Purkinje cell (primary cell): ENCODE measurements around the gene GFM1. TPM values are rescaled to one million over a fixed set of nuclear protein-coding genes. Genes with fewer than 3 reads are reported as not detected.

ENCODE experiments used
- polyA plus RNA-seq: library from polyadenylated mRNA; unstranded; fragments of >200 nt; fragmentation: Nextera tagmentation; gene quantifications from 2 replicates; pipeline ENCODE4 v1.2.1, GENCODE V29; 2014

The GFM1 gene
- 57.0 and 89.6 TPM in 2 replicates for polyA plus RNA-seq

DNA sequence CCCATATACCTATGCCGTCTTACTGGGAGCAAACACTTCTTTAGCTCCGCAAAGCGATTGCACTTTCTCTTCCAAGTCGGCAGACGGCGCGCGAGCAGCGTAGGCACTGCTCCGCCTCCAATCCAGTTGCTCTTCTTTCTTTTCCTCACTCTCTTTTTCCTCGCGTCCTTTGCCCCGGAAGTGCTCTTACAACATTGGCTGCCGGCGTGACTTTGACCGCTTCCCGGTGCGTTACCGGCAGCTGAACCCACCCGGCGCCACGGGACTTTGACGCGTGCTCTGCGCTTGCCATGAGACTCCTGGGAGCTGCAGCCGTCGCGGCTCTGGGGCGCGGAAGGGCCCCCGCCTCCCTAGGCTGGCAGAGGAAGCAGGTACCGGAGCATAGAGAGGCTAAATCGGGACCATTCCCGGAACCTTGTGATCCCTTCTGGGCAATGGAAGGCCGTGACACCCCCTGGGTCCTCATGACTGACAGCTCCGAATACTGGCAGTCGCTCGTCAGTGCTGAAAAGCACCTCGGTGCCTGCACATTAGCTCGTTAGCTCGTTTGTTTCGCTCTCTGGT is at the start of gene GFM1:
GFM1 (plus strand) TSS at position 183 of the 564 bp plus-strand sequence; CDS start at position 291, 108 bp downstream.

GRCh38 chr3:158672215-158673176 is 28.2 kb downstream of the GFM1 start, which contains the start of gene LXN:
LXN (minus strand) TSS chr3:158672648; CDS start chr3:158672478, 170 bp downstream.

GRCh38 chr3:158731938-158732855 is 87.9 kb downstream of the GFM1 start, which contains the start of gene RARRES1:
RARRES1 (minus strand) TSS chr3:158732457; CDS start chr3:158732415, 42 bp downstream.

Other genes starting within 250 kb of the GFM1 start
- gene MLF1, start 73.3 kb upstream of the GFM1 start, polyA plus RNA-seq, result 70.6 and 86.1 TPM in 2 replicates
- 6.4 and 11.9 TPM in 2 replicates for gene LXN, start 28.1 kb downstream of the GFM1 start, polyA plus RNA-seq
- gene RARRES1, start 87.9 kb downstream of the GFM1 start, polyA plus RNA-seq, result 0.71 and 2.4 TPM in 2 replicates
- gene MFSD1, start 157.5 kb downstream of the GFM1 start, polyA plus RNA-seq, result 19.8 and 24.5 TPM in 2 replicates